C1 segment of cervical spinal cord (tissue), 14 donors: ENCODE measurements around the gene HRH1.

Experiments
- DNase-seq, 14 donors: peaks; one replicate each; lab custom pipeline; 2025; lab: John Stamatoyannopoulos, UW

Gene HRH1

GRCh38 chr3:11307830-11308432 is 153.6 kb downstream of the HRH1 start:
- DNase-seq, result no peak

- DNase-seq, result no peak
Measured at GRCh38 chr3:11310258-11310657, 156.0 kb downstream of the HRH1 start.

GRCh38 chr3:11312166-11312565 is 157.9 kb downstream of the HRH1 start:
- DNase-seq, result no peak
